T-helper 2 cell treated with Interferon-gamma antibody and Interleukin-4, amounts not matched to agents 5 μg/mL and 100 μg/mL, for 36 hours (primary cell): Measurements from ENCODE around the gene ADCY1.

Experiments
- DNase-seq: peaks from one replicate; pipeline ENCODE4 v3.0.0; 2021; ENCODE audit warnings: low spot score
- H3K27ac Mint-ChIP-seq: one replicate; pipeline ENCODE4 v1.8.0; 2021; ENCODE audit warnings: mild to moderate bottlenecking, mixed read lengths
- H3K27me3 Mint-ChIP-seq: one replicate; pipeline ENCODE4 v1.8.0; 2021; ENCODE audit warnings: low read depth, mixed read lengths
- H3K36me3 Mint-ChIP-seq: one replicate; pipeline ENCODE4 v1.8.0; 2021; ENCODE audit warnings: low read depth, mixed read lengths
- H3K4me1 Mint-ChIP-seq: one replicate; pipeline ENCODE4 v1.8.0; 2021; ENCODE audit warnings: low read depth, mixed read lengths
- H3K4me3 Mint-ChIP-seq: one replicate; pipeline ENCODE4 v1.8.0; 2022; ENCODE audit warnings: mild to moderate bottlenecking, moderate library complexity, mixed read lengths
- H3K9me3 Mint-ChIP-seq: one replicate; pipeline ENCODE4 v1.8.0; 2021; ENCODE audit warnings: mixed read lengths

The ADCY1 gene

GRCh38 chr7:45569290-45569685 is 4.9 kb upstream of the ADCY1 start:
- DNase-seq: no peak
- Mint-ChIP-seq H3K27me3 (peaks cover 30% of the 10 kb centered on the region), H3K36me3 (no peaks in the 10 kb centered on the region), H3K27ac (no peak overlapping the region), H3K4me1 (no peaks in the 10 kb centered on the region), H3K4me3 (no peak overlapping the region), H3K9me3 (no peaks in the 10 kb centered on the region)

GRCh38 chr7:45570797-45571196 is 3.4 kb upstream of the ADCY1 start:
- Mint-ChIP-seq H3K4me3 (no peak overlapping the region), H3K9me3 (no peaks in the 10 kb centered on the region), H3K36me3 (no peaks in the 10 kb centered on the region), H3K4me1 (no peaks in the 10 kb centered on the region), H3K27ac (no peak overlapping the region), H3K27me3 (peaks cover 37% of the 10 kb centered on the region)
- DNase-seq: no peak

- Mint-ChIP-seq H3K9me3 (no peaks in the 10 kb centered on the region), H3K4me3 (peak overlapping the region; percentile 56), H3K4me1 (no peaks in the 10 kb centered on the region), H3K27ac (no peak overlapping the region), H3K27me3 (peaks cover 50% of the 10 kb centered on the region), H3K36me3 (no peaks in the 10 kb centered on the region)
- DNase-seq: no peak
Measured at GRCh38 chr7:45573204-45573603, 964 bp upstream of the ADCY1 start.

GRCh38 chr7:45574416-45574668 is 174 bp downstream of the ADCY1 start:
- no peak overlapping the region for H3K27ac Mint-ChIP-seq
- H3K9me3 Mint-ChIP-seq: no peaks in the 10 kb centered on the region
- H3K4me3 Mint-ChIP-seq: no peak overlapping the region
- H3K4me1 Mint-ChIP-seq: no peaks in the 10 kb centered on the region
- H3K36me3 Mint-ChIP-seq: no peaks in the 10 kb centered on the region
- no peak for DNase-seq
- H3K27me3 Mint-ChIP-seq: peaks cover 54% of the 10 kb centered on the region

- H3K36me3 Mint-ChIP-seq: no peaks in the 10 kb centered on the region
- H3K27me3 Mint-ChIP-seq: peaks cover 54% of the 10 kb centered on the region
- peak overlapping the region; percentile 51 for H3K4me3 Mint-ChIP-seq
- peak; percentile 16 for DNase-seq
- no peak overlapping the region for H3K27ac Mint-ChIP-seq
- H3K4me1 Mint-ChIP-seq: no peaks in the 10 kb centered on the region
- H3K9me3 Mint-ChIP-seq: no peaks in the 10 kb centered on the region
Measured at GRCh38 chr7:45574669-45575500, 717 bp downstream of the ADCY1 start.

GRCh38 chr7:45575501-45576248 is 1.5 kb downstream of the ADCY1 start:
- H3K4me3 Mint-ChIP-seq: peak overlapping the region; percentile 51
- no peak for DNase-seq
- no peaks in the 10 kb centered on the region for H3K4me1 Mint-ChIP-seq
- no peaks in the 10 kb centered on the region for H3K36me3 Mint-ChIP-seq
- H3K9me3 Mint-ChIP-seq: no peaks in the 10 kb centered on the region
- H3K27ac Mint-ChIP-seq: no peak overlapping the region
- peaks cover 51% of the 10 kb centered on the region for H3K27me3 Mint-ChIP-seq

GRCh38 chr7:45576249-45576929 is 2.2 kb downstream of the ADCY1 start:
- no peak for DNase-seq
- Mint-ChIP-seq H3K27ac (no peak overlapping the region), H3K27me3 (peaks cover 51% of the 10 kb centered on the region), H3K9me3 (no peaks in the 10 kb centered on the region), H3K36me3 (no peaks in the 10 kb centered on the region), H3K4me1 (no peaks in the 10 kb centered on the region), H3K4me3 (peak overlapping the region; percentile 3)

GRCh38 chr7:45578022-45578421 is 3.9 kb downstream of the ADCY1 start:
- no peak overlapping the region for H3K4me3 Mint-ChIP-seq
- H3K27me3 Mint-ChIP-seq: peaks cover 36% of the 10 kb centered on the region
- no peak for DNase-seq
- H3K4me1 Mint-ChIP-seq: no peaks in the 10 kb centered on the region
- H3K27ac Mint-ChIP-seq: no peak overlapping the region
- H3K9me3 Mint-ChIP-seq: no peaks in the 10 kb centered on the region
- H3K36me3 Mint-ChIP-seq: no peaks in the 10 kb centered on the region

- Mint-ChIP-seq H3K27ac (no peak overlapping the region), H3K4me1 (no peaks in the 10 kb centered on the region), H3K4me3 (no peak overlapping the region), H3K36me3 (no peaks in the 10 kb centered on the region), H3K9me3 (no peaks in the 10 kb centered on the region), H3K27me3 (peaks cover 31% of the 10 kb centered on the region)
- DNase-seq: no peak
Measured at GRCh38 chr7:45578467-45578866, 4.3 kb downstream of the ADCY1 start.

- H3K27me3 Mint-ChIP-seq: peaks cover 26% of the 10 kb centered on the region
- DNase-seq: no peak
- H3K27ac Mint-ChIP-seq: no peak overlapping the region
- no peak overlapping the region for H3K4me3 Mint-ChIP-seq
- H3K9me3 Mint-ChIP-seq: no peaks in the 10 kb centered on the region
- H3K4me1 Mint-ChIP-seq: no peaks in the 10 kb centered on the region
- H3K36me3 Mint-ChIP-seq: no peaks in the 10 kb centered on the region
Measured at GRCh38 chr7:45579391-45579801, 5.2 kb downstream of the ADCY1 start.

- Mint-ChIP-seq H3K9me3 (no peaks in the 10 kb centered on the region), H3K27ac (no peak overlapping the region), H3K27me3 (peaks cover 22% of the 10 kb centered on the region), H3K4me1 (no peaks in the 10 kb centered on the region), H3K36me3 (no peaks in the 10 kb centered on the region), H3K4me3 (no peak overlapping the region)
- DNase-seq: no peak
Measured at GRCh38 chr7:45580053-45580872, 6.1 kb downstream of the ADCY1 start.

- Mint-ChIP-seq H3K9me3 (no peaks in the 10 kb centered on the region), H3K4me3 (no peak overlapping the region), H3K27me3 (peaks cover 12% of the 10 kb centered on the region), H3K4me1 (no peaks in the 10 kb centered on the region), H3K36me3 (no peaks in the 10 kb centered on the region), H3K27ac (no peak overlapping the region)
- DNase-seq: no peak
Measured at GRCh38 chr7:45581271-45581780, 7.2 kb downstream of the ADCY1 start.

- no peak for DNase-seq
- H3K4me3 Mint-ChIP-seq: no peak overlapping the region
- no peaks in the 10 kb centered on the region for H3K36me3 Mint-ChIP-seq
- no peak overlapping the region for H3K27ac Mint-ChIP-seq
- no peaks in the 10 kb centered on the region for H3K4me1 Mint-ChIP-seq
- H3K9me3 Mint-ChIP-seq: no peaks in the 10 kb centered on the region
- peaks cover 7% of the 10 kb centered on the region for H3K27me3 Mint-ChIP-seq
Measured at GRCh38 chr7:45582136-45582749, 8.1 kb downstream of the ADCY1 start.
